ENCODE measurements around the gene LYZL6.
"Not testable (repeated sequence)": the region's sequence is repeated elsewhere in the genome, so short reads cannot be mapped to it uniquely, and the experiment has no call there.

LYZL6 gene

GRCh38 chr17:35972066-35972465 lies 28.6 kb upstream of the LYZL6 start:
- no peak for DNase-seq
- Mint-ChIP-seq H3K4me3 (no peak overlapping the region), H3K9me3 (no peaks in the 10 kb centered on the region), H3K27me3 (peaks cover 23% of the 10 kb centered on the region), H3K4me1 (no peaks in the 10 kb centered on the region), H3K27ac (no peak overlapping the region), H3K36me3 (no peaks in the 10 kb centered on the region)
- CTCF ChIA-PET: interaction anchor here (1.0 to 9.4 kb wide), 3 partner anchors 101 to 511 kb away, joined by 3 to 129 read pairs (median 4); no protein-coding TSS in a partner anchor

DNA sequence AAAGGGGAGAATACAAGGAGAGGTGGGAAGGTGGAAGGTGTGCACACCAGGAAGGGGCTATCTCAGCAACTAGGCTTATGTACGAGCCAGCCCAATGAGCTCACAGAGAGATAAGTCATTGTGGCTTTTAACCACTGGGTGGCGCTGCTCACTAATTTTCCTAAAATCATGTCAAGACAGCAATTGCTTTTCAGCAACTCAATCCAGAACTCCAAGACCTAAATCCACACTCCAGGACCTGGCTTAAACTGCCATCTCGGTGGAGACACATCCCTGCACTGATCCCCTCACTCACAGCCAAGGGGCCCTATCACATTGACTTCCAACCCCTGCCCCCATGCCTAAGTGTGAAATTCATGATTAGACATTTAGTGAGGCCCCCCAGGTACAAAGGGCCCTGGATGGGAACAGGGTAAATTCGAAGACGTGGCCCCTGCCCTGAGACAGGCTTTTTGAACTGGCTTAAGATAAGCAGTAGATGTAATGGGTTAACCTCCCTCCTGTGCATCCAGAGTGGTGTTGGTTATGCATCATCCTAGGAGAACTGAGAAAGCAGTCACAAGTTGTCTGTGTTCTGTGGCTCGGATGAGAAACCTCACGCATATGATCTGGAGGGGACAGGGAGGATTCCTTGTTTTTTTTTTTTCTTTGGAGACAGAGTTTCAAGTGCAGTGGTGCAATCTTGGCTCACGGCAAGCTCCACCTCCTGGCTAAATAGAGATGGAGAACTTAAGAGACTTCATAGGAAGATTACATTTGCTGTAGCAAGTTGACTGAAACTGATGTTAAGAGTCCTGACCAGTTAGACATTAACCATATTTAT lies 26.3 kb upstream of the LYZL6 start:
- Mint-ChIP-seq H3K36me3 (no peaks in the 10 kb centered on the region), H3K27ac (no peak overlapping the region)
- CTCF ChIA-PET: interaction anchor here (0.7 to 3.6 kb wide), 24 partner anchors 8 to 609 kb away, joined by 3 to 78 read pairs (median 4); partner anchors contain the start of gene CCL16

GRCh38 chr17:35968520-35969054 lies 25.1 kb upstream of the LYZL6 start:
- DNase-seq: no peak
- H3K4me1 Mint-ChIP-seq: no peaks in the 10 kb centered on the region
- CTCF ChIA-PET: interaction anchor here (1.0 to 3.6 kb wide), 8 partner anchors 7 to 517 kb away, joined by 3 to 78 read pairs (median 4); no protein-coding TSS in a partner anchor
- peaks cover 23% of the 10 kb centered on the region for H3K27me3 Mint-ChIP-seq
- no peaks in the 10 kb centered on the region for H3K36me3 Mint-ChIP-seq
- no peak overlapping the region for H3K4me3 Mint-ChIP-seq
- no peaks in the 10 kb centered on the region for H3K9me3 Mint-ChIP-seq
- H3K27ac Mint-ChIP-seq: no peak overlapping the region

More for the DNA sequence above, 26.3 kb upstream of the LYZL6 start:
- Mint-ChIP-seq H3K4me3 (no peak overlapping the region), H3K27me3 (peaks cover 23% of the 10 kb centered on the region), H3K4me1 (no peaks in the 10 kb centered on the region), H3K9me3 (no peaks in the 10 kb centered on the region)
- peak; percentile 82 for DNase-seq

- no peak for DNase-seq
- Mint-ChIP-seq H3K27me3 (peaks cover 19% of the 10 kb centered on the region), H3K9me3 (no peaks in the 10 kb centered on the region), H3K4me3 (no peak overlapping the region), H3K4me1 (no peaks in the 10 kb centered on the region), H3K36me3 (no peaks in the 10 kb centered on the region), H3K27ac (no peak overlapping the region)
- CTCF ChIA-PET: interaction anchor here (0.6 to 1.7 kb wide), 3 partner anchors 9 to 184 kb away, joined by 3 to 9 read pairs (median 4); no protein-coding TSS in a partner anchor
Measured at GRCh38 chr17:35965272-35965671, 21.8 kb upstream of the LYZL6 start.

DNA sequence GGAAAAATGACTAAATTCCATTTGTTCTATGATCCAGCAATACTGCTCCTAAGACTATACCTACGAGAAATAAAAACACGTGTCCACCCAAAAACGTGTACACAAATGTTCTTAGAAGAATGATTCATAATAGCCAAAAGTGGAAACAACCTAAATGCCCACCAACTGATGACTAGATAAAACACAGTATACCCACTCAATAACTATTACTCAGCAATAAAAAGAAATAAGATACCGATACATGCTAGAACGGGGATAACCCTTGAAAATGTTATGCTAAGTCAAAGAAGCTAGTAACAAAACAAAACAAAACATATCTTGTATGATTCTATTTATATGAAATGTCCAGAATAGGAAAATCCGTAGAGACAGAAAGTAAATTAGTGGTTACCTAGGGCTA lies 20.1 kb upstream of the LYZL6 start:
- Mint-ChIP-seq H3K4me3 (no peak overlapping the region), H3K4me1 (no peaks in the 10 kb centered on the region), H3K27ac (no peak overlapping the region), H3K9me3 (no peaks in the 10 kb centered on the region), H3K27me3 (peaks cover 19% of the 10 kb centered on the region), H3K36me3 (no peaks in the 10 kb centered on the region)
- DNase-seq: no peak
- CTCF ChIA-PET: interaction anchor here (0.7 to 1.3 kb wide), 3 partner anchors 10 to 115 kb away, joined by 3 to 4 read pairs (median 3); no protein-coding TSS in a partner anchor

- CTCF ChIA-PET: no interaction called here
- Mint-ChIP-seq H3K4me1 (no peaks in the 10 kb centered on the region), H3K27me3 (peaks cover 24% of the 10 kb centered on the region), H3K9me3 (no peaks in the 10 kb centered on the region), H3K36me3 (no peaks in the 10 kb centered on the region), H3K4me3 (no peak overlapping the region), H3K27ac (no peak overlapping the region)
- DNase-seq: no peak
Measured at GRCh38 chr17:35953720-35954119, 10.2 kb upstream of the LYZL6 start.

DNA sequence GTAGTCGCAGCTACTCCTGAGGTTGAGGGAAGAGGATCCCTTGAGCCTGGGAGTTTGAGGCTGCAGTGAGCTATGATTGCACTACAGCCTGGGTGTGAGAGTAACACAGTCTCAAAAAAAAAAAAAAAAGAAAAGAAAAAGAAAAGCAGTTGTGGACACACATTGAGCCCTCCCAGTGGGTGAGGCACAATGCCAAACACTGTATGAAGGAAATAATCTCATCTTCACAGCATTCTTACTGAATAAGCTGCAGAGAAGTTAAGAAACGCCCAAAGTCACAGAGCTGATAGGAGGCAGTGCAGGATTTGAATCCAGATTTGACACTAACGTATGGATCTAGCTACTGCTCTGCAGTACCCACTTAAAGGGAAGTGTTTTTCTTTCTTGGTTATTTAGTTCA lies 5.9 kb upstream of the LYZL6 start:
- no peaks in the 10 kb centered on the region for H3K36me3 Mint-ChIP-seq
- CTCF ChIA-PET: interaction anchor here (0.6 to 1.0 kb wide), 2 partner anchors 99 to 199 kb away, joined by 3 read pairs; no protein-coding TSS in a partner anchor
- no peak overlapping the region for H3K4me3 Mint-ChIP-seq
- no peaks in the 10 kb centered on the region for H3K9me3 Mint-ChIP-seq
- peaks cover 2% of the 10 kb centered on the region for H3K4me1 Mint-ChIP-seq
- peaks cover 29% of the 10 kb centered on the region for H3K27me3 Mint-ChIP-seq
- no peak for DNase-seq
- H3K27ac Mint-ChIP-seq: no peak overlapping the region

- no peaks in the 10 kb centered on the region for H3K9me3 Mint-ChIP-seq
- H3K36me3 Mint-ChIP-seq: no peaks in the 10 kb centered on the region
- no peak overlapping the region for H3K27ac Mint-ChIP-seq
- CTCF ChIA-PET: interaction anchor here (0.7 to 1.7 kb wide), 3 partner anchors 17 to 201 kb away, joined by 3 to 6 read pairs (median 4); partner anchors contain the start of gene RDM1
- peaks cover 34% of the 10 kb centered on the region for H3K27me3 Mint-ChIP-seq
- DNase-seq: no peak
- H3K4me1 Mint-ChIP-seq: peaks cover 2% of the 10 kb centered on the region
- no peak overlapping the region for H3K4me3 Mint-ChIP-seq
Measured at GRCh38 chr17:35948092-35948491, 4.6 kb upstream of the LYZL6 start.

GRCh38 chr17:35947156-35947585 lies 3.7 kb upstream of the LYZL6 start:
- CTCF ChIA-PET: interaction anchor here (0.7 to 1.7 kb wide), 4 partner anchors 16 to 1502 kb away, joined by 3 to 6 read pairs (median 4); partner anchors contain the start of gene RDM1
- Mint-ChIP-seq H3K36me3 (no peaks in the 10 kb centered on the region), H3K4me1 (peaks cover 2% of the 10 kb centered on the region), H3K27ac (no peak overlapping the region), H3K9me3 (no peaks in the 10 kb centered on the region), H3K27me3 (peaks cover 35% of the 10 kb centered on the region), H3K4me3 (no peak overlapping the region)
- DNase-seq: peak; percentile 62

GRCh38 chr17:35944151-35944550 lies 638 bp upstream of the LYZL6 start:
- Mint-ChIP-seq H3K36me3 (no peaks in the 10 kb centered on the region), H3K4me3 (no peak overlapping the region), H3K4me1 (peaks cover 2% of the 10 kb centered on the region), H3K27me3 (peaks cover 32% of the 10 kb centered on the region), H3K27ac (no peak overlapping the region), H3K9me3 (no peaks in the 10 kb centered on the region)
- no peak for DNase-seq
- CTCF ChIA-PET: interaction anchor here (1.0 kb wide), 1 partner anchor 25 kb away, joined by 3 read pairs; no protein-coding TSS in a partner anchor

DNA sequence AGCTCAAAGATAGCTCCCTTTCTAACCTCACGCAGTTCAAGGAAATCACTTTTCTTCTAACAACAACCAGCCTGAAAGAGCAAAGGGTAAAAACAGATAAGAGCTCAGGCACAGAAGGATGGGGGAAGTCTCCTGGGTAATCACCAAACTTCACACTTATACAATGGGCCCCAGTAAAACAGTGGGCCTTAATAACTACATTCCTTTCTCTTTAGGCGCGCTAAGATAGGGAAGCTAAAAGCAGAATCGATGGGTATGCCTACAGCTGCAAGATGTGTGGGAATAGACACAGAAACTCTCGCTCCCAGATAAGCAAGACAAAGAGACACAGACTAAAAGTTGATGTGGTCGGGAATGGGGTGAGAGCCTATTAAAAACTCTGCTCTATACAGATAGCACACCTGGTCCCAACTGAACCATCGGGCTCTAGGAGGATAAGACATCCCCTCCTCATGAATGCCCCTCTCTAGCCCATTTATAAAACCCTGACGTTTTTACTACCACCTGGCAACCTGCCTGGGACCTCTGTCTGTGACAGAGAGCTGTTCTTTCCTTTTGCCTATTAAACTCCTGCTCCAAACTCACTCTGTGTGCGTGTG lies 826 bp downstream of the LYZL6 start:
- no peak overlapping the region for H3K27ac Mint-ChIP-seq
- H3K9me3 Mint-ChIP-seq: no peaks in the 10 kb centered on the region
- no peaks in the 10 kb centered on the region for H3K36me3 Mint-ChIP-seq
- no peak overlapping the region for H3K4me3 Mint-ChIP-seq
- DNase-seq: no peak
- peaks cover 34% of the 10 kb centered on the region for H3K27me3 Mint-ChIP-seq
- CTCF ChIA-PET: interaction anchor here (1.4 kb wide), 1 partner anchor 94 kb away, joined by 5 read pairs; no protein-coding TSS in a partner anchor
- H3K4me1 Mint-ChIP-seq: peaks cover 2% of the 10 kb centered on the region

DNA sequence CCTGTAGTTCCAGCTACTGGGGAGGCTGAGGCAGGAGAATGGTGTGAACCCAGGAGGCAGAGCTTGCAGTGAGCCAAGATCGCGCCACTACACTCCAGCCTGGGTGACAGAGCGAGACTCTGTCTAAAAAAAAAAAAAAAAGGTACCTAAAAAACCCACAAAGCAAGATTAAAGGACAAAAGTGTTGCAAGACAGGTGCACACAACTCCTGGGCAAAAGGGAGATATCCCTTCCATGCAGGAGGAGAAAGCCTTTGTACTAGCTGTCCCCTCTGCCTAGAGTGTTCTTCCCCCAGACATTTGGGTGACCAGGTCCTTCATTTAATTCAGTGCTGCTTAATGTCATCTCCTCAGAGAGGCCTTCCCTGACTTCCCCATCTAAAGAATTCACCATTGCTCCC lies 5.0 kb downstream of the LYZL6 start:
- peaks cover 38% of the 10 kb centered on the region for H3K27me3 Mint-ChIP-seq
- H3K36me3 Mint-ChIP-seq, H3K27ac Mint-ChIP-seq, CTCF ChIA-PET, DNase-seq, H3K4me3 Mint-ChIP-seq, H3K4me1 Mint-ChIP-seq, H3K9me3 Mint-ChIP-seq: not testable (repeated sequence)

- DNase-seq: no peak
- Mint-ChIP-seq H3K27ac (no peak overlapping the region), H3K9me3 (no peaks in the 10 kb centered on the region), H3K4me3 (no peak overlapping the region), H3K27me3 (peaks cover 31% of the 10 kb centered on the region), H3K4me1 (peaks cover 3% of the 10 kb centered on the region), H3K36me3 (no peaks in the 10 kb centered on the region)
- CTCF ChIA-PET: no interaction called here
Measured at GRCh38 chr17:35936063-35936462, 7.5 kb downstream of the LYZL6 start.

GRCh38 chr17:35934760-35935159 lies 8.8 kb downstream of the LYZL6 start:
- Mint-ChIP-seq H3K36me3 (peaks cover 2% of the 10 kb centered on the region), H3K4me3 (no peak overlapping the region), H3K27ac (no peak overlapping the region), H3K9me3 (no peaks in the 10 kb centered on the region), H3K4me1 (peaks cover 14% of the 10 kb centered on the region), H3K27me3 (peaks cover 35% of the 10 kb centered on the region)
- CTCF ChIA-PET: no interaction called here
- DNase-seq: no peak
